ENCODE measurements around the gene RAB11FIP4.

- TF ChIP-seq, protein P1, sequence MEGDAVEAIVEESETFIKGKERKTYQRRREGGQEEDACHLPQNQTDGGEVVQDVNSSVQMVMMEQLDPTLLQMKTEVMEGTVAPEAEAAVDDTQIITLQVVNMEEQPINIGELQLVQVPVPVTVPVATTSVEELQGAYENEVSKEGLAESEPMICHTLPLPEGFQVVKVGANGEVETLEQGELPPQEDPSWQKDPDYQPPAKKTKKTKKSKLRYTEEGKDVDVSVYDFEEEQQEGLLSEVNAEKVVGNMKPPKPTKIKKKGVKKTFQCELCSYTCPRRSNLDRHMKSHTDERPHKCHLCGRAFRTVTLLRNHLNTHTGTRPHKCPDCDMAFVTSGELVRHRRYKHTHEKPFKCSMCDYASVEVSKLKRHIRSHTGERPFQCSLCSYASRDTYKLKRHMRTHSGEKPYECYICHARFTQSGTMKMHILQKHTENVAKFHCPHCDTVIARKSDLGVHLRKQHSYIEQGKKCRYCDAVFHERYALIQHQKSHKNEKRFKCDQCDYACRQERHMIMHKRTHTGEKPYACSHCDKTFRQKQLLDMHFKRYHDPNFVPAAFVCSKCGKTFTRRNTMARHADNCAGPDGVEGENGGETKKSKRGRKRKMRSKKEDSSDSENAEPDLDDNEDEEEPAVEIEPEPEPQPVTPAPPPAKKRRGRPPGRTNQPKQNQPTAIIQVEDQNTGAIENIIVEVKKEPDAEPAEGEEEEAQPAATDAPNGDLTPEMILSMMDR (IDR thresholded peaks at IDR 0.05), result no peak
- TF ChIP-seq EP300 (IDR thresholded peaks at IDR 0.05), result no peak
These were observed 146.7 kb downstream of the RAB11FIP4 start for GRCh38 chr17:31538080-31538762.
